H9 (cell line): ENCODE data around the gene GATA5. TPM values are rescaled to one million over a fixed set of nuclear protein-coding genes. Genes with fewer than 3 reads are reported as not detected.

Source experiments
- DNase-seq: peaks from one replicate; pipeline ENCODE4 v3.0.0-alpha.2; 2017
- H2AFZ ChIP-seq: one replicate; pipeline ENCODE4 v1.6.1; 2013; ENCODE audit warnings: mild to moderate bottlenecking, low read length, control low read depth, moderate library complexity
- H2AK5ac ChIP-seq: 2 replicates; pipeline ENCODE4 v1.6.1; 2013; ENCODE audit warnings: low read length, control low read depth, mixed read lengths; ENCODE audit not compliant: insufficient read length
- H2BK120ac ChIP-seq: one replicate; pipeline ENCODE4 v1.6.1; 2013; ENCODE audit warnings: low read depth, mild to moderate bottlenecking, low read length, control low read depth, inconsistent platforms; ENCODE audit not compliant: poor library complexity, severe bottlenecking
- H2BK12ac ChIP-seq: 2 replicates; pipeline ENCODE4 v1.6.1; 2013; ENCODE audit warnings: low read length, control low read depth, mixed read lengths, low read depth; ENCODE audit not compliant: insufficient read length
- H2BK15ac ChIP-seq: 2 replicates; pipeline ENCODE4 v1.6.1; 2013; ENCODE audit warnings: low read depth, low read length, control low read depth
- H2BK20ac ChIP-seq: one replicate; pipeline ENCODE4 v1.6.1; 2013; ENCODE audit warnings: low read depth, mild to moderate bottlenecking, low read length, control low read depth, inconsistent platforms; ENCODE audit not compliant: poor library complexity, severe bottlenecking
- H2BK5ac ChIP-seq: 2 replicates; pipeline ENCODE4 v1.6.1; 2013; ENCODE audit warnings: low read length, control low read depth, mixed read lengths; ENCODE audit not compliant: insufficient read length
- H3K14ac ChIP-seq: 2 replicates; pipeline ENCODE4 v1.6.1; 2013; ENCODE audit warnings: low read length, control low read depth; ENCODE audit not compliant: insufficient read depth
- H3K18ac ChIP-seq: 2 replicates; pipeline ENCODE4 v1.6.1; 2013; ENCODE audit warnings: low read depth, mild to moderate bottlenecking, mixed read lengths, low read length, control low read depth; ENCODE audit not compliant: insufficient read length
- H3K23ac ChIP-seq: 2 replicates; pipeline ENCODE4 v1.6.1; 2013; ENCODE audit warnings: low read length, control low read depth, mixed read lengths, low read depth; ENCODE audit not compliant: insufficient read length
- H3K23me2 ChIP-seq: 2 replicates; pipeline ENCODE4 v1.6.1; 2013; ENCODE audit warnings: low read depth, mild to moderate bottlenecking, mixed read lengths, low read length, control low read depth; ENCODE audit not compliant: insufficient read length, poor library complexity, severe bottlenecking
- H3K27ac ChIP-seq: 2 replicates; pipeline ENCODE4 v1.5.1; 2013; ENCODE audit warnings: low read length, control low read depth, mixed read lengths, low read depth; ENCODE audit not compliant: insufficient read length
- H3K27me3 ChIP-seq: 2 replicates; pipeline ENCODE4 v1.6.1; 2013; ENCODE audit warnings: low read length, control low read depth, inconsistent platforms; ENCODE audit not compliant: insufficient read depth
- H3K4ac ChIP-seq: 2 replicates; pipeline ENCODE4 v1.6.1; 2013; ENCODE audit warnings: low read depth, mild to moderate bottlenecking, control low read depth, inconsistent platforms, low read length, moderate library complexity
- H3K4me1 ChIP-seq: 2 replicates; pipeline ENCODE4 v1.6.1; 2013; ENCODE audit warnings: low read length, control low read depth, inconsistent platforms; ENCODE audit not compliant: insufficient read depth
- H3K4me2 ChIP-seq: 2 replicates; pipeline ENCODE4 v1.6.1; 2013; ENCODE audit warnings: low read length, control low read depth, mixed read lengths; ENCODE audit not compliant: insufficient read length, insufficient read depth
- H3K56ac ChIP-seq: 2 replicates; pipeline ENCODE4 v1.6.1; 2013; ENCODE audit warnings: low read depth, mild to moderate bottlenecking, mixed read lengths, low read length, control low read depth; ENCODE audit not compliant: insufficient read length
- H3K79me1 ChIP-seq: 2 replicates; pipeline ENCODE4 v1.6.1; 2013; ENCODE audit warnings: low read depth, mild to moderate bottlenecking, moderate library complexity, low read length, control low read depth, inconsistent platforms; ENCODE audit not compliant: insufficient read depth, poor library complexity, severe bottlenecking
- H3K79me2 ChIP-seq: 2 replicates; pipeline ENCODE4 v1.6.1; 2013; ENCODE audit warnings: low read length, control low read depth, inconsistent platforms; ENCODE audit not compliant: insufficient read depth
- H3K9ac ChIP-seq: 2 replicates; pipeline ENCODE4 v1.6.1; 2013; ENCODE audit warnings: low read length, control low read depth, mixed read lengths; ENCODE audit not compliant: insufficient read length; ENCODE audit errors: extremely low read depth
- H3K9me3 ChIP-seq: one replicate; pipeline ENCODE4 v1.6.1; 2013; ENCODE audit warnings: low read depth, low read length, inconsistent platforms; ENCODE audit not compliant: control insufficient read depth
- H3T11ph ChIP-seq: one replicate; pipeline ENCODE4 v1.6.1; 2013; ENCODE audit warnings: mild to moderate bottlenecking, low read length, control low read depth, inconsistent platforms
- H4K20me1 ChIP-seq: one replicate; pipeline ENCODE4 v1.6.1; 2013; ENCODE audit not compliant: control insufficient read depth, insufficient read length, insufficient read depth
- H4K5ac ChIP-seq: 2 replicates; pipeline ENCODE4 v1.6.1; 2013; ENCODE audit warnings: low read depth, mild to moderate bottlenecking, mixed read lengths, low read length, control low read depth; ENCODE audit not compliant: insufficient read length
- H4K8ac ChIP-seq: replicated peaks from 2 replicates; pipeline ENCODE4 v1.6.1; 2013; ENCODE audit warnings: low read length, control low read depth, mixed read lengths, low read depth; ENCODE audit not compliant: insufficient read length
- H4K91ac ChIP-seq: 2 replicates; pipeline ENCODE4 v1.6.1; 2013; ENCODE audit warnings: low read depth, mild to moderate bottlenecking, moderate library complexity, mixed read lengths, low read length, control low read depth; ENCODE audit not compliant: insufficient read length
- H3K27ac Mint-ChIP-seq, 3 experiments: 2 replicates in 2 of 3; 3 replicates in 1 of 3; pipeline ENCODE4 v1.8.0; 2020 to 2021; ENCODE audit warnings: mixed read lengths in 3 of 3, mild to moderate bottlenecking in 1 of 3, moderate library complexity in 1 of 3
- H3K27me3 Mint-ChIP-seq: 2 replicates; pipeline ENCODE4 v1.8.0; 2021; ENCODE audit warnings: low read depth, mild to moderate bottlenecking, moderate library complexity, mixed read lengths
- H3K36me3 Mint-ChIP-seq, 3 experiments: 2 replicates in 2 of 3; 3 replicates in 1 of 3; pipeline ENCODE4 v1.8.0; 2020 to 2021; ENCODE audit warnings: low read depth in 3 of 3, mixed read lengths in 3 of 3; ENCODE audit not compliant: insufficient read depth in 1 of 3
- H3K4me1 Mint-ChIP-seq, 2 experiments: 2 replicates each; pipeline ENCODE4 v1.8.0; 2020; ENCODE audit warnings: mixed read lengths in 2 of 2
- H3K4me3 Mint-ChIP-seq, 2 experiments: 2 replicates in 1 of 2; 3 replicates in 1 of 2; pipeline ENCODE4 v1.8.0; 2020 to 2021; ENCODE audit warnings: mild to moderate bottlenecking in 2 of 2, mixed read lengths in 2 of 2, moderate library complexity in 1 of 2
- H3K9me3 Mint-ChIP-seq, 2 experiments: 2 replicates in 1 of 2; 3 replicates in 1 of 2; pipeline ENCODE4 v1.8.0; 2020; ENCODE audit warnings: mild to moderate bottlenecking in 2 of 2, mixed read lengths in 2 of 2, moderate library complexity in 1 of 2
- CTCF ChIP-seq: fragments of 200-600 bp; sonication (generic); conservative IDR thresholded peaks from 3 replicates; pipeline ENCODE4 v1.8.0; 2021; ENCODE audit warnings: antibody characterized with exemption, mild to moderate bottlenecking
- WGBS: extraction: QIAGEN DNeasy Blood & Tissue Kit; methylation state at CpG from one replicate; pipeline ENCODE4 v1.1.7; 2013; ENCODE audit warnings: missing lambda C conversion rate, low lambda C conversion rate, mixed read lengths; ENCODE audit not compliant: insufficient read length; ENCODE audit errors: extremely low coverage; 5-methylcytosine and 5-hydroxymethylcytosine counted together
- total RNA-seq: library from RNA; stranded (reverse); gene quantifications from 2 replicates; pipeline ENCODE4 v1.2.1, GENCODE V29; 2021

GATA5 gene
- total RNA-seq, 1 experiment from 2014 or later, result 0.24 TPM

- Histone ChIP-seq H3K27ac (no peak overlapping the region), H4K91ac (no peak overlapping the region), H2BK15ac (no peak overlapping the region), H3K14ac (no peak overlapping the region; the same call in 1 of the 2 replicates), H4K5ac (no peak overlapping the region), H3K9me3 (no peaks in the 10 kb centered on the region), H3K23ac (no peak overlapping the region), H3K4me1 (no peaks in the 10 kb centered on the region), H3K18ac (no peak overlapping the region), H2BK12ac (no peak overlapping the region), H4K20me1 (no peaks in the 10 kb centered on the region), H3K4me2 (no peak overlapping the region), H2BK20ac (no peak overlapping the region), H3K4ac (no peak overlapping the region), H3K79me2 (no peaks in the 10 kb centered on the region), H3K23me2 (no peaks in the 10 kb centered on the region), H3K9ac (no peak overlapping the region), H3K56ac (no peak overlapping the region), H4K8ac (no peak overlapping the region), H2BK5ac (no peak overlapping the region), H2AFZ (no peak overlapping the region), H3T11ph (no peak overlapping the region), H3K79me1 (no peaks in the 10 kb centered on the region), H2AK5ac (no peak overlapping the region), H2BK120ac (no peak overlapping the region), H3K27me3 (no peaks in the 10 kb centered on the region)
- Mint-ChIP-seq H3K36me3 (no peaks in the 10 kb centered on the region), H3K4me1 (peaks cover 0 to 3% of the 10 kb centered on the region in 2 experiments; a peak in 1 of 4 replicates), H3K4me3 (no peak overlapping the region), H3K9me3 (no peaks in the 10 kb centered on the region), H3K27ac (no peak overlapping the region), H3K27me3 (peaks cover 5% of the 10 kb centered on the region)
- no CpG with 5 or more reads among the region's 22 CpGs for WGBS
- no peak for TF ChIP-seq CTCF
- no peak for DNase-seq
These were observed 32.3 kb upstream of the GATA5 start for GRCh38 chr20:62507991-62508640.
